ENCODE measurements around the gene ANTXR1. TPM values are rescaled to one million over a fixed set of nuclear protein-coding genes. Genes with fewer than 3 reads are reported as not detected.

ANTXR1 gene
- total and polyA plus RNA-seq, 2 donors (not counting 3 experiments of a cell fraction or from before 2014, with no cell fraction given): 4.2 to 17.3 TPM

GRCh38 chr2:69134306-69134945, 121.4 kb downstream of the ANTXR1 start:
- Histone ChIP-seq H3K9ac (replicated peaks; ENCODE audit: extremely low read depth, insufficient read depth, low read length) (no peak overlapping the region), H3K4me2 (ENCODE audit: insufficient read depth, low read length) (no peak overlapping the region), H2AFZ (ENCODE audit: low read depth, low read length) (no peak overlapping the region), H3K36me3 (ENCODE audit: control insufficient read depth in 2 of 2, extremely low read depth in 1 of 2, insufficient read depth in 2 of 2, low read length in 2 of 2) (no peaks in the 10 kb centered on the region), H3K9me3 (replicated peaks; ENCODE audit: control insufficient read depth, insufficient read depth, low read length) (no peaks in the 10 kb centered on the region), H3K4me1 (ENCODE audit: control insufficient read depth, extremely low read depth, insufficient read depth, low read length) (peaks cover 13% of the 10 kb centered on the region), H3K27me3 (ENCODE audit: control insufficient read depth in 2 of 2, insufficient read depth in 2 of 2, low read length in 2 of 2) (no peaks in the 10 kb centered on the region), H3K4me3 (replicated peaks in 1 of 3; ENCODE audit: insufficient read depth in 1 of 3, low read depth in 1 of 3, low read length in 3 of 3) (no peak overlapping the region), H3K79me2 (ENCODE audit: control insufficient read depth, insufficient read depth, low read length) (no peaks in the 10 kb centered on the region), H3K9me1 (replicated peaks; ENCODE audit: control insufficient read depth, extremely low read depth, insufficient read depth, low read length) (no peaks in the 10 kb centered on the region), H4K20me1 (replicated peaks; ENCODE audit: control insufficient read depth, extremely low read depth, insufficient read depth, low read length) (no peaks in the 10 kb centered on the region), H3K27ac (ENCODE audit: insufficient read depth, low read depth, low read length) (no peak overlapping the region)
- no TSS peak for BruUV-seq (replicated peaks)
- ChIA-PET CTCF (interaction anchor here (1.0 kb wide), 2 partner anchors 12 to 52 kb away, joined by 3 to 4 read pairs; no protein-coding TSS in a partner anchor), POLR2A (no interaction called here)
- DNase-seq (ENCODE audit: low read depth, low spot score) (no peak), FAIRE-seq (no peak)
- TF ChIP-seq CTCF (IDR thresholded peaks at IDR 0.05; ENCODE audit: extremely low read depth in 1 of 2, insufficient read depth in 1 of 2, low read depth in 1 of 2, low read length in 2 of 2) (no peak), GATA2 (IDR thresholded peaks at IDR 0.05; ENCODE audit: insufficient read depth, insufficient read length, low read depth, low read length) (no peak), EZH2 (IDR thresholded peaks at IDR 0.05; ENCODE audit: borderline replicate concordance, low read depth, low read length, severe bottlenecking) (no peak), POLR2A (IDR thresholded peaks at IDR 0.05; ENCODE audit: low read depth, low read length) (no peak), FOS (IDR thresholded peaks at IDR 0.05; ENCODE audit: borderline replicate concordance, insufficient read depth, low read length) (no peak), MYC (IDR thresholded peaks at IDR 0.05; ENCODE audit: low read depth, low read length) (no peak), JUN (IDR thresholded peaks at IDR 0.05; ENCODE audit: borderline replicate concordance, insufficient read depth, insufficient read length, low read depth) (no peak), POLR2AphosphoS5 (IDR thresholded peaks at IDR 0.05; ENCODE audit: insufficient read depth, low read depth, low read length) (no peak), MAX (IDR thresholded peaks at IDR 0.05; ENCODE audit: insufficient read depth, insufficient read length) (no peak)
- intact Hi-C loops (cut with micrococcal nuclease): no loop called here
- dilution Hi-C loops (cut with MboI; ENCODE audit: extremely low pct_ligation_motif_present, low sequenced_read_pairs): no loop called here
